ENCODE results near the gene DEPP1. TPM values are rescaled to one million over a fixed set of nuclear protein-coding genes. Genes with fewer than 3 reads are reported as not detected.
A peak's percentile ranks its signal among the peaks of the same experiment; 100 is the strongest.

DEPP1 gene
- total and polyA plus RNA-seq, 4 donors, result 10.7 to 79.3 (median 33.5) TPM

- H3K9me3 ChIP-seq (ENCODE audit: control insufficient read depth in 4 of 4, low read length in 3 of 4), result no peaks in the 10 kb centered on the region
- no peak overlapping the region for H3K4me3 ChIP-seq (ENCODE audit: low read depth in 1 of 3, low read length in 3 of 3)
- peaks cover 21 to 31% (median 31%) of the 10 kb centered on the region in 4 donors for H3K4me1 ChIP-seq (ENCODE audit: control insufficient read depth in 4 of 4, insufficient read depth in 4 of 4, low read length in 3 of 4)
- TF ChIP-seq HNF4A (conservative IDR thresholded peaks at IDR 0.05), result no peak
- TF ChIP-seq, protein P1, sequence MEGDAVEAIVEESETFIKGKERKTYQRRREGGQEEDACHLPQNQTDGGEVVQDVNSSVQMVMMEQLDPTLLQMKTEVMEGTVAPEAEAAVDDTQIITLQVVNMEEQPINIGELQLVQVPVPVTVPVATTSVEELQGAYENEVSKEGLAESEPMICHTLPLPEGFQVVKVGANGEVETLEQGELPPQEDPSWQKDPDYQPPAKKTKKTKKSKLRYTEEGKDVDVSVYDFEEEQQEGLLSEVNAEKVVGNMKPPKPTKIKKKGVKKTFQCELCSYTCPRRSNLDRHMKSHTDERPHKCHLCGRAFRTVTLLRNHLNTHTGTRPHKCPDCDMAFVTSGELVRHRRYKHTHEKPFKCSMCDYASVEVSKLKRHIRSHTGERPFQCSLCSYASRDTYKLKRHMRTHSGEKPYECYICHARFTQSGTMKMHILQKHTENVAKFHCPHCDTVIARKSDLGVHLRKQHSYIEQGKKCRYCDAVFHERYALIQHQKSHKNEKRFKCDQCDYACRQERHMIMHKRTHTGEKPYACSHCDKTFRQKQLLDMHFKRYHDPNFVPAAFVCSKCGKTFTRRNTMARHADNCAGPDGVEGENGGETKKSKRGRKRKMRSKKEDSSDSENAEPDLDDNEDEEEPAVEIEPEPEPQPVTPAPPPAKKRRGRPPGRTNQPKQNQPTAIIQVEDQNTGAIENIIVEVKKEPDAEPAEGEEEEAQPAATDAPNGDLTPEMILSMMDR (IDR thresholded peaks at IDR 0.05; ENCODE audit: low read depth, low read length, missing input control), result no peak
- peak; percentile 26 for TF ChIP-seq SP1 (IDR thresholded peaks at IDR 0.05)
- TF ChIP-seq FOXA1 (IDR thresholded peaks at IDR 0.05), result no peak
- no peak for TF ChIP-seq TAF1 (conservative IDR thresholded peaks at IDR 0.05)
- TF ChIP-seq YY1 (IDR thresholded peaks at IDR 0.05), result no peak
- TF ChIP-seq JUND (IDR thresholded peaks at IDR 0.05), result no peak
- TF ChIP-seq RXRA (IDR thresholded peaks at IDR 0.05), result peak in 1 of 2 donors; percentile 27
- TF ChIP-seq NR2F2 (IDR thresholded peaks at IDR 0.05), result no peak
- 71% methylated on average over 9 of the region's 9 CpGs for WGBS
- no peaks in the 10 kb centered on the region for H3K36me3 ChIP-seq (ENCODE audit: control insufficient read depth in 4 of 4, insufficient read depth in 3 of 4, low read depth in 1 of 4, low read length in 3 of 4)
- DNase-seq (ENCODE audit: low spot score), result no peak
- H3K9ac ChIP-seq (ENCODE audit: low read depth in 1 of 2, low read length in 2 of 2), result no peak overlapping the region
- peak overlapping the region in 1 of 2 donors; percentile 20 for H3K27ac ChIP-seq (ENCODE audit: low read depth in 1 of 2, low read length in 2 of 2)
- H3K27me3 ChIP-seq (ENCODE audit: control insufficient read depth in 4 of 4, insufficient read depth in 4 of 4, low read length in 3 of 4), result no peaks in the 10 kb centered on the region
Measured at GRCh38 chr10:44985175-44985681, 6.6 kb upstream of the DEPP1 start.

DNA sequence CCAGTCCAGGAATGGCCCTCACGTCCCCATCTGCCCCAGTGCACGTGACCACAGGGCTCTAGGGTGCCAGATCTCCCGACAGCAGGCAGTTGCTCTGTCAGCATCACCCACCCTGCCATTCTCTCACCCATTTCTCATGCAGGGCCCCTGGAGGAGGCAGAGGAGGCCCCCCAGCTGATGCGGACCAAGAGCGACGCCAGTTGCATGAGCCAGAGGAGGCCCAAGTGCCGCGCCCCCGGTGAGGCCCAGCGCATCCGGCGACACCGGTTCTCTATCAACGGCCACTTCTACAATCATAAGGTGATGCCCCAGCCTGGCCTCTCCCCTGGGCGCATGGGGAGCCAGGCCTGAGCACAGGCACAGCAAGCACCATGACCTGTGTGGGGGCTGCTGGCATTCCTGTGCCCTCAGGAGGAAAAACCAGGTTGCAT, 6.1 kb upstream of the DEPP1 start:
- no peak overlapping the region for H3K27ac ChIP-seq (ENCODE audit: low read depth in 1 of 2, low read length in 2 of 2)
- H3K27me3 ChIP-seq (ENCODE audit: control insufficient read depth in 4 of 4, insufficient read depth in 4 of 4, low read length in 3 of 4), result no peaks in the 10 kb centered on the region
- TF ChIP-seq JUND (IDR thresholded peaks at IDR 0.05), result no peak
- TF ChIP-seq, protein P1 (IDR thresholded peaks at IDR 0.05; ENCODE audit: low read depth, low read length, missing input control), result no peak
- no peak for TF ChIP-seq RAD21 (IDR thresholded peaks at IDR 0.05)
- no peak for TF ChIP-seq HNF4A (conservative IDR thresholded peaks at IDR 0.05)
- TF ChIP-seq ATF3 (IDR thresholded peaks at IDR 0.05), result no peak
- TF ChIP-seq FOXA2 (IDR thresholded peaks at IDR 0.05), result no peak
- no peak for TF ChIP-seq REST (IDR thresholded peaks at IDR 0.05)
- no peak for TF ChIP-seq SP1 (IDR thresholded peaks at IDR 0.05)
- no peak for TF ChIP-seq YY1 (IDR thresholded peaks at IDR 0.05)
- no peak for TF ChIP-seq HNF4G (IDR thresholded peaks at IDR 0.05)
- TF ChIP-seq NR2F2 (IDR thresholded peaks at IDR 0.05), result no peak
- TF ChIP-seq RXRA (IDR thresholded peaks at IDR 0.05), result no peak
- no peak for TF ChIP-seq GABPA (IDR thresholded peaks at IDR 0.05 in 1 of 2, conservative IDR thresholded peaks at IDR 0.05 in 1 of 2)
- no peak for DNase-seq (ENCODE audit: low spot score)
- no peak overlapping the region for H3K4me3 ChIP-seq (ENCODE audit: low read depth in 1 of 3, low read length in 3 of 3)
- H3K36me3 ChIP-seq (ENCODE audit: control insufficient read depth in 4 of 4, insufficient read depth in 3 of 4, low read depth in 1 of 4, low read length in 3 of 4), result no peaks in the 10 kb centered on the region
- H3K9ac ChIP-seq (ENCODE audit: low read depth in 1 of 2, low read length in 2 of 2), result no peak overlapping the region
- H3K9me3 ChIP-seq (ENCODE audit: control insufficient read depth in 4 of 4, low read length in 3 of 4), result no peaks in the 10 kb centered on the region
- peaks cover 23 to 32% (median 31%) of the 10 kb centered on the region in 4 donors for H3K4me1 ChIP-seq (ENCODE audit: control insufficient read depth in 4 of 4, insufficient read depth in 4 of 4, low read length in 3 of 4)
- WGBS, result 97% methylated on average over 15 of the region's 15 CpGs
